GM04504 (cell line): Measurements from ENCODE around the gene MSGN1.

Source experiments
- DNase-seq: peaks from one replicate; pipeline ENCODE4 v3.0.0-alpha.2; 2012; ENCODE audit warnings: low read depth

The MSGN1 gene, protein sequence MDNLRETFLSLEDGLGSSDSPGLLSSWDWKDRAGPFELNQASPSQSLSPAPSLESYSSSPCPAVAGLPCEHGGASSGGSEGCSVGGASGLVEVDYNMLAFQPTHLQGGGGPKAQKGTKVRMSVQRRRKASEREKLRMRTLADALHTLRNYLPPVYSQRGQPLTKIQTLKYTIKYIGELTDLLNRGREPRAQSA

GRCh38 chr2:17816396-17817245 is at the start of gene MSGN1:
TSS of gene MSGN1 (plus strand) at chr2:17816460. CDS start at chr2:17816519, 59 bp downstream.
- no peak for DNase-seq

- no peak for DNase-seq
Measured at GRCh38 chr2:17768894-17769293, 47.4 kb upstream of the MSGN1 start.

DNA sequence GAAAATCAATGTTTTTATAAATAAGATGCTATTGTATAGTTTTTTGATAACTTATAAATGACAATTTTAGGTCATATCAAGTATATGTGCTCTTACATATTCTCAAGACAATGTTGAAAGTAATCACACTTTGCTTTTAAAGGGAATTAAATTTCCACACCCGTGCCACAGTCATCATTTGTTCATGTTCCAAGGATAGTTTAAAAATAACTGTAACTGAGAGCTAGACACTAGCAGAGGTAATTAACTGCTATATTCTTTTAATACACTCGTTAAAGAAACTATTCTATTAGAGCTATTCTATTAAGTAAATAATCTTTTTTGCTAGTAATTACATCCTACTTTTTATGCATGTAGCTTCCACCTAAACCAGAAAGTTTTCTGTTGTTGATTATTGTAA is 44.3 kb upstream of the MSGN1 start:
- DNase-seq, result no peak

DNA sequence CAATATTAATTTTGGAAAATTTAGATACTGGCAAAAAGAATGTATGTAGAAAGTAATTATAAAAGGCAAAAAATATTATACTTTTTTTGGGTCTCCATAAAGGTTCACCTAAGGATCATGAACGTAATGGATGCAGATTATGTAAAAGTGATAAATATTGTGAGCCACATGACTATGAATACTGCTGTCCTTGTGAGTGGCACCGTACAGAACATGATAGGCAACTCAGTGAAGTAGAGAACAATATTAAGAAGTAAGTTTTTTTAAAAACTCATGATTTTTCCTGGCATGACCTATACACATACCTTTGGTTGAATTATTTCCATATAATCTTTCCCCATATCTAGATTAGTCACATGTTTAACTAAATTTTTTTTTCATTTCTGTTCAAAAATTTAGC is 43.7 kb upstream of the MSGN1 start:
- no peak for DNase-seq

- no peak for DNase-seq
Measured at GRCh38 chr2:17780546-17780945, 35.7 kb upstream of the MSGN1 start.

DNA sequence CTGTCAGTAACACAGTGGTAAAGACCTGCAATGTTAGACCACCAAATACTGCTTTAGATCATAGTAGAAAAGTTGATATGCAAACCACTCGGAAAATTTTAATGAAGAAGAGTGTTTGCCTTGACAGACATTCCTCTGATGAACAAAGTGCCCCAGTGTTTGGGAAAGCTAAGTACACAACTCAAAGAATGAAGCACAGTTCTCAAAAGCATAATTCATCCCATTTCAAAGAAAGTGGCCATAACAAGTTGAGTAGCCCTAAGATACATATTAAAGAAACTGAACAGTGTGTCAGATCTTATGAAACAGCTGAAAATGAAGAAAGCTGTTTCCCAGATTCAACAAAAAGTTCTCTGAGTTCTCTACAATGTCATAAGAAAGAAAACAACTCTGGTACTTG is 34.8 kb upstream of the MSGN1 start:
- DNase-seq, result no peak

GRCh38 chr2:17786727-17787126 is 29.5 kb upstream of the MSGN1 start:
- DNase-seq, result no peak

- no peak for DNase-seq
Measured at GRCh38 chr2:17788773-17789172, 27.5 kb upstream of the MSGN1 start.

DNA sequence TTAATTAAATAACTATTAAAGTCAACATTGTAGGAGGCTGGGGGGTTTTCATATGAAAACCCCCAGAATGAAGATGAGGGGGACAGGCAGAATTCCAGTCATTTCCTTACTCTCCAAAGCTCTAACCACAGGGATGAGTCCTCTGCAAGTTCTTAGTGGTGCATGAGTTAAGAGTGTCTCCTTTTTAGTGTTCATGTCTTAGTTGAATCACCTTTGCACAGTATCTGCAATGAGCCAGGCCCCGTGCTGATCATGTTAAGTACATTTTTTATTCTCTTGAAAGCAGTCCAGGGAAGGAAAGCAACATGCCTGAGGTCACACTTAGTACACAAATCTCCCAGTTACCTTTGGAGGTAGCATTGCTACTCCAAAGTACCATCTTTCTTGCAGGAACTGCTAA is 25.7 kb upstream of the MSGN1 start:
- no peak for DNase-seq

GRCh38 chr2:17791121-17791816 is 25.0 kb upstream of the MSGN1 start:
- DNase-seq, result peak; percentile 50

- DNase-seq, result no peak
Measured at GRCh38 chr2:17791817-17792130, 24.5 kb upstream of the MSGN1 start.

GRCh38 chr2:17792515-17792914 is 23.7 kb upstream of the MSGN1 start:
- DNase-seq, result no peak

DNA sequence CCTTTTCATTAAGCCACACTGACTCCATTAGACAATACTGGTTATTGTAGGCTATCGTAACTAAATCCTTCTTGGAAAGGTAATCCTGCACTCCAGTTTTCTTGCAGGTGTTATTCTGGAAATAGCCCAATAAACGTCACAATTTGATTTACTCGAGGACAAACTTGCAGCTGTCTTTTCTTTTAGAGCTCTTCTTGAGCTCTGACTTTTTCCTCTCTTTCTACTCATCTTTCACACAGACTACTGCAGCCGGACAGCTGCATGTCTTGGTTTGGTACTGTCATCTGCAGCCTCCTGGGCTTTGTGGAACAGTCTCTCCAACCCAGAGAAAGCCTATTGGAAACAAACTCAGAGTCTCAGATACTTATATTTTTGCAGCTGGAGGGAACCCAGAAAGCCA is 23.0 kb upstream of the MSGN1 start:
- no peak for DNase-seq

GRCh38 chr2:17793803-17794354 is 22.4 kb upstream of the MSGN1 start:
- no peak for DNase-seq

DNA sequence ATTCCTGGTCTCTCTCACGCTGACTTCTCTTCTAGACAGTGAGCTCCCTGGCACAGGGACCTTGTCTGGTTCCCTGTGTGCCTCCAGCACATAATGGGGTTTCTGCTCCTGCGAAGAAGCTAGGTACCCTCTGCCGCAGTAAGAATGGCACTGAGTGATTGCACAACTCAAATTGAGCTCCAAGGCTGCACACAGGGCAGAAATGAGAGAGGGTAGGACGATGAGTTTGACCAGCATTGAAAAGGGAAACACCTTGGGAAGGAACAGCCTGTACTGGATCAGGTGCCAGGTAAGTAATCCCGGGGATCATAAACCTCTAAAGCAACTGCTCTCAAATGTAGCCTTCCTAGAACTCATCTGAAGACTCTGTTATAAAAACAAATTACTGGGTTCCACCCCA is 21.0 kb upstream of the MSGN1 start:
- no peak for DNase-seq

DNA sequence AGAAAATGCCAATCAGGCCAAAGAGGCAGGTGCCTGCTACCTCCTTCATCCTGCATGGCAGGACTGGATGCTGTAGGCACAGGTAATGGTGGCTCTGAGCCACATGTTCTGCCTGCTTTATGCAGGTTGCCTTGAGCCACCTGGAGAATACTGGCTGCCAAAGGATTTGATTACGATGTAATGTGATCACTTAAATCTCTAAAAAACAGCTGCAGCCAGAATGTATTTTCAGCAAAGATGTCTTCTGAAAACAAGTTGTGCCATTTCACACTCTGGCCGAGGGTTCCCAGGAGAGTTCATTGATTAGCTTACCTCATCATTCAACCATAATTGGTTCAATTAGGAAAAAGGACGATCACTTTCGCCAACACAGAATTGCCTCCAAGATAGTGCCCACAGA is 17.9 kb upstream of the MSGN1 start:
- DNase-seq, result no peak

DNA sequence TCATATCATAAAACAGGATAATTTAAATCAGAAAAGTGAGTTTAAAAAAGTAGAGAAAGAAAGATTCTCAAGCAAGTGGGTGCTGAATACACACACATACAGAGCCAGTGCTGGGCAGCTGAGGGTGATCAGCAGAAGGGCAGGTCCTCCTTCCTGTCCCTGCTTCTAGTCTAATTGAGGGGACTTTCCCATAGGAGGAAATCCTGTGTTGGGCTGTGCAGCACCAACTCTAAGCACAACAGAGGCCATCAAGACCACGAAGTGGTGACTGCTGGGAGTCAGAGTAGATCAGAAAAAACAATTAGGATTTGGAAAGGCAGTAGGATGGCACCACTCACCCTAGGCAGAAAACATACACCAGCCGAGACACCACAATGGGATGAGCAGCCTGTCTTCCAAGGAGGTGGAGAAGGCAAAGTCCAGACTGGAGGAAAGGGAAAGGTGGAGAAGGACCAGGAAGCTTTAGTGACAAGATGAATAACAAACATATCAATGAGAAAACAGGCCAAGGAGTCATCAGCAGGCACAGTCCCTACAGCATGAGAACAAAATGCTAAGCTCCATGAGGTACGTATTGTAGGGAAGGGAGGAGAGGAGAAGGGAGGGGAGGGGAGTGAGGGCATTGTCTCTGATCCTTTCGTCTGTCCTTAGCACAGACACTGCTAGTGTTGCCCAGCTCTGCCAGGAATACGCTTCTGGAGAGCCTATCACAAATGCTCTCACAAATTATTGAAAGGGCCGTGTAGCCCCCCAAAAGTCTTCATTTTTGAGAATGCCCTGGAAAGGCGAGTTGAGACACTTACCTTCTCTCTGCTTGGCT is 16.7 kb upstream of the MSGN1 start:
- DNase-seq, result no peak

DNA sequence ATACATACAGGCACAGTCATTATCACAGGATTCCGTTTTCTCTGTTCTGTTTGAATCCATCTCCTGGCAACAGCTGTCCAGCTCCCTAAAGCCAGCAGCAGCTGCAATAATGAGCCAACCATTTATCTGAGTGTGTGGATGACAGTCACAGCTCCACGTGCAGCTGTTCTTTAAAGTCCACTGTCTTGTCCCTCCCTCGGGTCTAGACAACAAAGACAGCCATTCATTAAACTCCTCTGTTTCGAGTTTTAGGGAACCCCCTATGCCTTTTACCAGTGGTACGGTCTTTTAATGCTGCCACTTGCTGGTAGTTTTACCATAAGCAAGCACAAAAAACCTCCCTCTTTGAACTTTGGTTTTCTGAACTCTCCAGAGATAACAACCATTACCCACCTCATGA is 16.0 kb upstream of the MSGN1 start:
- no peak for DNase-seq

GRCh38 chr2:17800693-17801458 is 15.4 kb upstream of the MSGN1 start:
- DNase-seq, result no peak

GRCh38 chr2:17803497-17803896 is 12.8 kb upstream of the MSGN1 start:
- no peak for DNase-seq

DNA sequence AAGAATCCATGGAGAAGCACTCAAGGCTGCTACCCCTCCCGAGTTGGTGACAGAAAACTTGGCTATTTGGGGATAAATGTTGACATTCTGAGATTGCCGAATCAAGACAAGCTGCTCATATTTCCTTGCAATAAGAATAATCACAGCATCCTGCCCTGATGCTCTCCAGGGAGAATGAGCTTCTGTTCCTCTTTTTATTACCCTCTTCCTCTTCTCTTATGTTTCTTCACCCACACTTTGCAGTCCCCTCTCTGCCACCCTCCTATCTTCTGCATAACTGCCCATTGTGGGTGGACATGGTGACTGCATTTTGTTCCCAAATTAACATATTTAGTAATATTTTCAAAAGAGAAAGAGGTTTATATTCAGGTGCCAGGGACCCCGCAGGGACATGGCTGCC is 11.9 kb upstream of the MSGN1 start:
- DNase-seq, result no peak
